Adrenal gland (tissue), 5 donors: ENCODE measurements around the gene SOHLH1.

ENCODE experiments used
- POLR2A ChIP-seq, 2 donors: fragments of 450-650 bp; IDR thresholded peaks; one replicate each; pipeline ENCODE4 v1.6.1; 2017; ENCODE audit warnings: antibody characterized with exemption in 2 of 2, mild to moderate bottlenecking in 2 of 2, moderate library complexity in 1 of 2
- TF ChIP-seq, protein P1 (sequence below), 6 experiments: fragments of 450-650 bp in 4 of 6; fragments of 200-600 bp in 2 of 6; sonication (generic) in 1 of 6; IDR thresholded peaks; 1 replicate in 5 of 6; 2 replicates in 1 of 6; pipeline versions ENCODE4 v1.5.1 to v1.8.0; 2016 to 2021; ENCODE audit warnings: antibody characterized with exemption in 6 of 6, mild to moderate bottlenecking in 2 of 6, moderate library complexity in 1 of 6
- donor health status: DM: no; HTN: no; CAD: no.

- TF ChIP-seq, protein P1, sequence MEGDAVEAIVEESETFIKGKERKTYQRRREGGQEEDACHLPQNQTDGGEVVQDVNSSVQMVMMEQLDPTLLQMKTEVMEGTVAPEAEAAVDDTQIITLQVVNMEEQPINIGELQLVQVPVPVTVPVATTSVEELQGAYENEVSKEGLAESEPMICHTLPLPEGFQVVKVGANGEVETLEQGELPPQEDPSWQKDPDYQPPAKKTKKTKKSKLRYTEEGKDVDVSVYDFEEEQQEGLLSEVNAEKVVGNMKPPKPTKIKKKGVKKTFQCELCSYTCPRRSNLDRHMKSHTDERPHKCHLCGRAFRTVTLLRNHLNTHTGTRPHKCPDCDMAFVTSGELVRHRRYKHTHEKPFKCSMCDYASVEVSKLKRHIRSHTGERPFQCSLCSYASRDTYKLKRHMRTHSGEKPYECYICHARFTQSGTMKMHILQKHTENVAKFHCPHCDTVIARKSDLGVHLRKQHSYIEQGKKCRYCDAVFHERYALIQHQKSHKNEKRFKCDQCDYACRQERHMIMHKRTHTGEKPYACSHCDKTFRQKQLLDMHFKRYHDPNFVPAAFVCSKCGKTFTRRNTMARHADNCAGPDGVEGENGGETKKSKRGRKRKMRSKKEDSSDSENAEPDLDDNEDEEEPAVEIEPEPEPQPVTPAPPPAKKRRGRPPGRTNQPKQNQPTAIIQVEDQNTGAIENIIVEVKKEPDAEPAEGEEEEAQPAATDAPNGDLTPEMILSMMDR (IDR thresholded peaks at IDR 0.05): no peak
- no peak for TF ChIP-seq POLR2A (IDR thresholded peaks at IDR 0.05)
These were observed 40.0 kb downstream of the SOHLH1 start for GRCh38 chr9:135659252-135659651.
